GM21825 (cell line): ENCODE measurements around the gene PHKA2.

Experiments used
- ATAC-seq: cut with Tn5 transposase; IDR thresholded peaks from one replicate; pipeline ENCODE4 v1.9.1; 2021; ENCODE audit warnings: mild to moderate bottlenecking, moderate library complexity; ENCODE audit not compliant: unreplicated experiment

Gene PHKA2

GRCh38 chrX:18890724-18891547, 93.0 kb downstream of the PHKA2 start:
- ATAC-seq, result no peak

GRCh38 chrX:18890049-18890381, 93.9 kb downstream of the PHKA2 start:
- no peak for ATAC-seq

GRCh38 chrX:18889346-18890048, 94.4 kb downstream of the PHKA2 start:
- ATAC-seq, result no peak

- ATAC-seq, result no peak
These were observed 95.6 kb downstream of the PHKA2 start for GRCh38 chrX:18888281-18888680.

GRCh38 chrX:18887825-18888212, 96.1 kb downstream of the PHKA2 start:
- ATAC-seq, result no peak

GRCh38 chrX:18887177-18887824, 96.6 kb downstream of the PHKA2 start:
- no peak for ATAC-seq

- ATAC-seq, result peak; percentile 63
These were observed 97.4 kb downstream of the PHKA2 start for GRCh38 chrX:18886344-18887161.

- ATAC-seq, result peak; percentile 28
These were observed 97.9 kb downstream of the PHKA2 start for GRCh38 chrX:18886005-18886343.

GRCh38 chrX:18885328-18886004, 98.4 kb downstream of the PHKA2 start:
- ATAC-seq, result no peak

- ATAC-seq, result no peak
These were observed 99.0 kb downstream of the PHKA2 start for GRCh38 chrX:18884916-18885315.

- ATAC-seq, result no peak
These were observed 99.8 kb downstream of the PHKA2 start for GRCh38 chrX:18883961-18884765.

GRCh38 chrX:18883234-18883960, 100.5 kb downstream of the PHKA2 start:
- ATAC-seq, result no peak

GRCh38 chrX:18879144-18879543, 104.8 kb downstream of the PHKA2 start:
- ATAC-seq, result no peak

- no peak for ATAC-seq
These were observed 106.4 kb downstream of the PHKA2 start for GRCh38 chrX:18877469-18877868.

GRCh38 chrX:18875256-18875878, 108.5 kb downstream of the PHKA2 start:
- no peak for ATAC-seq

- ATAC-seq, result no peak
These were observed 109.2 kb downstream of the PHKA2 start for GRCh38 chrX:18874560-18875255.

GRCh38 chrX:18873836-18874235, 110.1 kb downstream of the PHKA2 start:
- ATAC-seq, result no peak

- no peak for ATAC-seq
These were observed 110.6 kb downstream of the PHKA2 start for GRCh38 chrX:18873189-18873791.
